Endothelial cell of umbilical vein (primary cell): Measurements from ENCODE around the gene MIGA2. TPM values are rescaled to one million over a fixed set of nuclear protein-coding genes. Genes with fewer than 3 reads are reported as not detected.

ENCODE experiments used
- BruUV-seq: library from RNA; stranded (reverse); fragments of 400-500 nt; replicated peaks from 2 replicates; lab custom pipeline; 2021; lab: Mats Ljungman, UMichigan
- CTCF ChIA-PET: fragments of 300-600, 350-600 bp; sonication (Branson Sonifier 250); formaldehyde crosslinking; loops from one replicate; lab custom pipeline; 2021; ENCODE audit warnings: antibody characterized with exemption, inconsistent platforms; lab: Charles Lee
- POLR2A ChIA-PET: fragments of 300-600, 350-600 bp; sonication (Branson Sonifier 250); formaldehyde crosslinking; loops from one replicate; lab custom pipeline; 2021; ENCODE audit warnings: antibody characterized with exemption, inconsistent platforms; lab: Charles Lee
- DNase-seq: peaks from one replicate; pipeline ENCODE4 v3.0.0-alpha.2; 2011; ENCODE audit warnings: low read depth, low spot score
- FAIRE-seq: peaks from 2 replicates; lab custom pipeline; 2011; peaks lifted over from hg19 to GRCh38; lab: Jason Lieb, UNC
- H2AFZ ChIP-seq: 2 replicates; pipeline ENCODE4 v1.6.0; 2012; ENCODE audit warnings: low read depth, low read length, control low read depth, inconsistent platforms
- H3K27ac ChIP-seq: 2 replicates; pipeline ENCODE4 v1.5.1; 2011; ENCODE audit warnings: low read depth, mild to moderate bottlenecking, control low read depth, low read length, moderate library complexity; ENCODE audit not compliant: insufficient read depth
- H3K27me3 ChIP-seq, 2 experiments: 2 replicates each; pipeline versions ENCODE4 v1.6.0 to v1.6.1; 2011; ENCODE audit warnings: low read length in 2 of 2, mixed read lengths in 1 of 2; ENCODE audit not compliant: control insufficient read depth in 2 of 2, insufficient read depth in 2 of 2
- H3K36me3 ChIP-seq, 2 experiments: 2 replicates in 1 of 2; 3 replicates in 1 of 2; pipeline ENCODE4 v1.5.1; 2011; ENCODE audit warnings: low read length in 2 of 2, mild to moderate bottlenecking in 1 of 2, moderate library complexity in 1 of 2; ENCODE audit not compliant: control insufficient read depth in 2 of 2, insufficient read depth in 2 of 2; ENCODE audit errors: extremely low read depth in 1 of 2
- H3K4me1 ChIP-seq: 3 replicates; pipeline ENCODE4 v1.5.1; 2011; ENCODE audit warnings: mild to moderate bottlenecking, low read length; ENCODE audit not compliant: control insufficient read depth, insufficient read depth; ENCODE audit errors: extremely low read depth
- H3K4me2 ChIP-seq: 2 replicates; pipeline ENCODE4 v1.6.1; 2011; ENCODE audit warnings: low read length, control low read depth, mixed read lengths; ENCODE audit not compliant: insufficient read depth
- H3K4me3 ChIP-seq, 3 experiments: fragments of 200-600 bp in 1 of 3; sonication (generic), shearing (Covaris generic) in 1 of 3; replicated peaks in 1 of 3; 2 replicates each; pipeline ENCODE4 v1.5.1; 2011 to 2016; ENCODE audit warnings: control low read depth in 3 of 3, low read length in 3 of 3, mild to moderate bottlenecking in 2 of 3, inconsistent platforms in 1 of 3, low read depth in 1 of 3, moderate library complexity in 1 of 3; ENCODE audit not compliant: insufficient read depth in 1 of 3
- H3K79me2 ChIP-seq: 2 replicates; pipeline ENCODE4 v1.6.0; 2012; ENCODE audit warnings: low read length, inconsistent platforms; ENCODE audit not compliant: control insufficient read depth, insufficient read depth
- H3K9ac ChIP-seq: replicated peaks from 2 replicates; pipeline ENCODE3; 2011; ENCODE audit warnings: low read length, control low read depth; ENCODE audit not compliant: insufficient read depth; ENCODE audit errors: extremely low read depth
- H3K9me1 ChIP-seq: replicated peaks from 3 replicates; pipeline ENCODE4 v1.6.0; 2011; ENCODE audit warnings: mild to moderate bottlenecking, low read length; ENCODE audit not compliant: control insufficient read depth, insufficient read depth; ENCODE audit errors: extremely low read depth
- H3K9me3 ChIP-seq: replicated peaks from 2 replicates; pipeline ENCODE4 v1.5.1; 2012; ENCODE audit warnings: low read length, inconsistent platforms; ENCODE audit not compliant: control insufficient read depth, insufficient read depth
- H4K20me1 ChIP-seq: replicated peaks from 2 replicates; pipeline ENCODE3; 2011; ENCODE audit warnings: mild to moderate bottlenecking, low read length; ENCODE audit not compliant: control insufficient read depth, insufficient read depth; ENCODE audit errors: extremely low read depth
- CTCF ChIP-seq, 2 donors: IDR thresholded peaks; 1 replicate in 1 of 2; 2 replicates in 1 of 2; pipeline ENCODE4 v1.5.1; 2011; ENCODE audit warnings: low read length in 2 of 2, mild to moderate bottlenecking in 2 of 2, moderate library complexity in 2 of 2, control low read depth in 1 of 2, inconsistent platforms in 1 of 2, low read depth in 1 of 2; ENCODE audit not compliant: insufficient read depth in 1 of 2; ENCODE audit errors: extremely low read depth in 1 of 2
- EZH2 ChIP-seq: IDR thresholded peaks from 2 replicates; pipeline ENCODE4 v1.6.1; 2012; ENCODE audit warnings: borderline replicate concordance, low read depth, mild to moderate bottlenecking, moderate library complexity, low read length, inconsistent platforms; ENCODE audit not compliant: severe bottlenecking
- POLR2AphosphoS5 ChIP-seq: IDR thresholded peaks from 2 replicates; pipeline ENCODE4 v1.6.1; 2012; ENCODE audit warnings: low read depth, mild to moderate bottlenecking, control low read depth, low read length, moderate library complexity; ENCODE audit not compliant: insufficient read depth
- dilution Hi-C: fragments of 300-500 bp; cut with MboI; formaldehyde crosslinking; loops from one replicate; pipeline ENCODE4 v1.15.0; 2019; ENCODE audit warnings: low sequenced_read_pairs; ENCODE audit not compliant: extremely low pct_ligation_motif_present
- intact Hi-C: fragments of 100-400 bp; cut with micrococcal nuclease; formaldehyde crosslinking; loops from one replicate; pipeline ENCODE4 v1.10.0; 2022
- polyA plus RNA-seq, 4 experiments: library from polyadenylated mRNA; depleted of rRNA in 3 of 4; stranded (reverse) in 3 of 4; unstranded in 1 of 4; fragments of >200 nt; gene quantifications; 2 replicates each; pipeline versions ENCODE4 v1.2.1 to v1.2.3, GENCODE V29; 2011 to 2012; ENCODE audit warnings: missing spikeins in 1 of 4
- total RNA-seq: library from RNA; stranded (reverse); gene quantifications from 2 replicates; pipeline ENCODE4 v1.2.3, GENCODE V29; 2021

The MIGA2 gene
- total and polyA plus RNA-seq, 2 donors (not counting 3 experiments of a cell fraction or from before 2014, with no cell fraction given): 27.7 to 28.0 TPM

GRCh38 chr9:129089246-129089645 lies 52.8 kb downstream of the MIGA2 start:
- no peaks in the 10 kb centered on the region for H3K9me1 ChIP-seq
- H3K9ac ChIP-seq: no peak overlapping the region
- ChIA-PET POLR2A (no interaction called here), CTCF (no interaction called here)
- no peak overlapping the region for H2AFZ ChIP-seq
- FAIRE-seq (no peak), DNase-seq (no peak)
- peaks cover 6 to 24% of the 10 kb centered on the region in 2 experiments for H3K36me3 ChIP-seq
- H3K79me2 ChIP-seq: no peaks in the 10 kb centered on the region
- dilution Hi-C loops (no loop called here), intact Hi-C loops (no loop called here)
- H3K9me3 ChIP-seq: no peaks in the 10 kb centered on the region
- no peak overlapping the region for H3K4me2 ChIP-seq
- no peaks in the 10 kb centered on the region for H3K4me1 ChIP-seq
- H3K27ac ChIP-seq: no peak overlapping the region
- H4K20me1 ChIP-seq: no peaks in the 10 kb centered on the region
- no peak overlapping the region for H3K4me3 ChIP-seq
- H3K27me3 ChIP-seq: no peaks in the 10 kb centered on the region
- no TSS peak for BruUV-seq
- no peak for TF ChIP-seq EZH2
- TF ChIP-seq POLR2AphosphoS5: no peak
- no peak for TF ChIP-seq CTCF (IDR thresholded peaks at IDR 0.05; ENCODE audit: extremely low read depth in 1 of 2, insufficient read depth in 1 of 2, low read depth in 1 of 2, low read length in 2 of 2)

GRCh38 chr9:129093602-129094386 lies 57.4 kb downstream of the MIGA2 start:
- Histone ChIP-seq H3K27ac (no peak overlapping the region), H4K20me1 (no peaks in the 10 kb centered on the region), H2AFZ (no peak overlapping the region), H3K4me2 (no peak overlapping the region), H3K4me1 (no peaks in the 10 kb centered on the region), H3K9ac (no peak overlapping the region), H3K4me3 (no peak overlapping the region), H3K36me3 (peaks cover 6 to 9% of the 10 kb centered on the region in 2 experiments), H3K79me2 (no peaks in the 10 kb centered on the region), H3K27me3 (no peaks in the 10 kb centered on the region), H3K9me3 (no peaks in the 10 kb centered on the region), H3K9me1 (no peaks in the 10 kb centered on the region)
- dilution Hi-C loops (no loop called here), intact Hi-C loops (no loop called here)
- ChIA-PET CTCF (interaction anchor here (1.7 kb wide), 1 partner anchor 10 kb away, joined by 8 read pairs; no protein-coding TSS in a partner anchor), POLR2A (no interaction called here)
- TF ChIP-seq CTCF (IDR thresholded peaks at IDR 0.05; ENCODE audit: extremely low read depth in 1 of 2, insufficient read depth in 1 of 2, low read depth in 1 of 2, low read length in 2 of 2) (no peak), POLR2AphosphoS5 (no peak)
- DNase-seq (no peak), FAIRE-seq (no peak)
- no TSS peak for BruUV-seq
